ENCODE results near the gene CA6.
"Not testable (repeated sequence)": the region's sequence is repeated elsewhere in the genome, so short reads cannot be mapped to it uniquely, and the experiment has no call there.

Gene CA6

DNA sequence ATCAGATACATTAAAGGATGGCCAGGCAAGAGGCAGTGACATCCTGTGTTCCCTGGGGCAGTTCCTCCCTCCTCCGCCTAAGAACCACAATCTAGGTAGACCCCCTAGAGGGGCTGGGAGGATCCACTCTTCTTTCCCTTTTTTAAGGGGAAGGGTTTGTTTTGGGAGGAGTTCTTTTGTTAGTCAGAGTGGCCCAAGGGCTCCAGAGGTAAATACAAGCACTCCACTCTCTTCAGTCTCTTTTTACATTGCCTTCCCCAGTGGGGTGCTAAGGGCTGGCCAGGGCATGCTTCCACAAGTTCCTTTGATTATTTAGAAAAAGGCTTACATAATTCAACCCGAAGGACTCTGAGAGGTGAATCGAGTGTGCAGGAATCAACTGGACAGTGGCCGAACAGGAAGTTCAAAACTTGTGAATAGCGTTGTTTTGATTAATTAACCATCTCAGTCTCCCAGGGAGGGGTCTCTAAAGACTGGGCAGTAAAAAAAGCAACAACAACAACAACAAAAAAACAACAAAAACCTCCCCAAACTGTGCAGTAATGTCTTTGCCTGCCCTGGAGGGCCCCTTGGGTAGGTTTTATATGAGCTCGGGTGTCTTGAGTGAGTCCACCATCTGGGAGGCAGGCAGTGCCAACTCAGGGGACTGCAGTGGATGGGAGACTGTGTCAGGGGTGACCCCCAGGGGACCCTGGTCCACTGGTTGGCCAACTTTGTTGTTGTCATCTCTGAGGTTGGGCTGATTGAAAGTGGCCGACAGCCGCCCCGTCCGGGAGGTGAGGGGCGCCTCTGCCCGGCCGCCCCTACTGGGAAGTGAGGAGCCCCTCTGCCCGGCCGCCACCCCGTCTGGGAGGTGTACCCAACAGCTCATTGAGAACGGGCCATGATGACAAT lies 34.0 kb upstream of the CA6 start:
- Histone ChIP-seq H3K4me1 (ENCODE audit: insufficient read depth, low read length) (peaks cover 28% of the 10 kb centered on the region), H3K27me3 (ENCODE audit: insufficient read depth, low read length) (no peaks in the 10 kb centered on the region), H3K4me3 (ENCODE audit: low read length) (no peak overlapping the region), H2AFZ (ENCODE audit: low read depth, low read length) (no peak overlapping the region), H3K9me3 (ENCODE audit: low read length) (peaks cover 2% of the 10 kb centered on the region), H3K36me3 (ENCODE audit: insufficient read depth, low read length) (no peaks in the 10 kb centered on the region)

DNA sequence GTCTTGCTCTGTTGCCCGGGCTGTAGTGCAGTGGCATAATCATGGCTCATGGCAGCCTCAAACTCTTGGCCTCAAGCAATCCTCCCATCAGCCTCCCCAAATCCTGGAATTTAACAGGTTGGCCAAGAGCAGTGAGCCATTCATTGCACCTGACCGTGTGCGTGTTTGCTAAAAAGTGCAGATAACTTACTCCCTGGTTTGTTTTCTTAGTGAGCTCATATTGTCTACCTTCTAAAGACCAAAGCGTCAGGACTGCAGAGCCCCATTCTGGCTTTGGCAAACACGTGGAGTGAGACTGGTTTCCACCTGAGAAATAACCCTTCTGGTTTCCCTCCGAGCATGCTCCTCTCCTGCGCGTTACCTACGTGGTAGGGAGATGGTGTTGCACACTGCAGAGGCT lies 32.2 kb upstream of the CA6 start:
- H3K4me1 ChIP-seq (ENCODE audit: insufficient read depth, low read length) = peaks cover 26% of the 10 kb centered on the region
- H3K27me3 ChIP-seq (ENCODE audit: insufficient read depth, low read length) = no peaks in the 10 kb centered on the region
- H3K9me3 ChIP-seq (ENCODE audit: low read length) = peaks cover 2% of the 10 kb centered on the region
- no peaks in the 10 kb centered on the region for H3K36me3 ChIP-seq (ENCODE audit: insufficient read depth, low read length)
- H3K4me3 ChIP-seq (ENCODE audit: low read length) = no peak overlapping the region
- no peak overlapping the region for H2AFZ ChIP-seq (ENCODE audit: low read depth, low read length)

DNA sequence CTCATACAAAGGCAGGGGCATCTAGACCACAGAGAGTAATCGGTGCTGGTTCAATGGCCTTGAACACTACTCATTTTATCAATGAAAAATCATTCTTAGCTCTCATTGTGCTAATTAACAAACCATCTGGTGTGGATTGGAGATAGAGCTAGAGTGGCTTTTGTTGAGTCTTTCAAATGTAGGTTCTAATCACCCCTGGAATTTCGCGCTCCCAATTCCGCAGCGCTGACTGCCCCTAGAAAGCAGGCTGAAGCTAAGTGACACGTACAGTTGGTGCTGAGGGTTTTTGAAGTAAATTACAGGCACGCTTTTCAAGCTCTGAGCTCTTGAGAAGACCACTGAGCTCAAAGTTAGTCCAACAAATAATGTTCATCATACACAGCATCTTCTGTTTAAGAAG lies 31.2 kb upstream of the CA6 start:
- no peak overlapping the region for H2AFZ ChIP-seq (ENCODE audit: low read depth, low read length)
- H3K9me3 ChIP-seq (ENCODE audit: low read length) = peaks cover 2% of the 10 kb centered on the region
- peaks cover 21% of the 10 kb centered on the region for H3K4me1 ChIP-seq (ENCODE audit: insufficient read depth, low read length)
- H3K36me3 ChIP-seq (ENCODE audit: insufficient read depth, low read length) = no peaks in the 10 kb centered on the region
- no peak overlapping the region for H3K4me3 ChIP-seq (ENCODE audit: low read length)
- no peaks in the 10 kb centered on the region for H3K27me3 ChIP-seq (ENCODE audit: insufficient read depth, low read length)

DNA sequence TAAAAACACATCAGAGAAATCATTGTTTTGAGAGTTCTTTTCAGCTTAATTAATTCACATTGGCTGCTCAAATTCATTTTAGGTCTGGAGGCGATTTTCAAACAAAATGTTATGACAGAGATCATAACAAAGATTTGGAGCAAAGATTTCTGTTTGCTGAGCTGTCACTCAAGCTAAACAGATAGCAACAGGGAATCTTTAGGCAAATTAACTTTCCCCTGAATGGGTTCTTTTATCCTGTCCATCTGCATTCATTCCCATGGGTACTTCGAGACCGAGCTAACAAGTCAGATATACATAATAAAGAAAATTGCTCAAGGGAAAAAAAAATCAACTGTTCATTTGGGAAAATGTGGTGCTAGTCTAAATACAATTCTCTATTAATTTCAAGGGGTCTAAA lies 30.2 kb upstream of the CA6 start:
- H3K4me3 ChIP-seq (ENCODE audit: low read length) = no peak overlapping the region
- no peak overlapping the region for H2AFZ ChIP-seq (ENCODE audit: low read depth, low read length)
- peaks cover 21% of the 10 kb centered on the region for H3K4me1 ChIP-seq (ENCODE audit: insufficient read depth, low read length)
- no peaks in the 10 kb centered on the region for H3K27me3 ChIP-seq (ENCODE audit: insufficient read depth, low read length)
- no peaks in the 10 kb centered on the region for H3K36me3 ChIP-seq (ENCODE audit: insufficient read depth, low read length)
- peaks cover 2% of the 10 kb centered on the region for H3K9me3 ChIP-seq (ENCODE audit: low read length)

DNA sequence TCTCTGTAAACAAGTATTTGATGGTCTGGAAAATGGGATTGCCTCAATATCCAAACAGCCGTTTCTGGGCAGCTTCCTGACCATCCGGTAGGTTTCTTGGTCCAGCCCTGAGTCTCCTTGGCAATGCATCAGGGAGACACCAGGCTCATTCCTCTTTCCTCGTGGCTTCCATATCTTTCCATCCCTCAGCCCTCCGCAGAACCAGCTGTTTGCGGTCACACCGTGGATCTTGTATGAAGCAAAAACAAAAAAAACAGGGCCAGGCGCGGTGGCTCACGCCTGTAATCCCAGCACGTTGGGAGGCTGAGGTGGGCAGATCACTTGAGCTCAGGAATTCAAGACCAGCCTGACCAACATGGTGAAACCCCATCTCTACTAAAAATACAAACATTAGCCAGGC lies 28.1 kb upstream of the CA6 start:
- H2AFZ ChIP-seq (ENCODE audit: low read depth, low read length); H3K4me3 ChIP-seq (ENCODE audit: low read length); H3K9me3 ChIP-seq (ENCODE audit: low read length); H3K27me3 ChIP-seq (ENCODE audit: insufficient read depth, low read length); H3K36me3 ChIP-seq (ENCODE audit: insufficient read depth, low read length): not testable (repeated sequence)
- peaks cover 21% of the 10 kb centered on the region for H3K4me1 ChIP-seq (ENCODE audit: insufficient read depth, low read length)

DNA sequence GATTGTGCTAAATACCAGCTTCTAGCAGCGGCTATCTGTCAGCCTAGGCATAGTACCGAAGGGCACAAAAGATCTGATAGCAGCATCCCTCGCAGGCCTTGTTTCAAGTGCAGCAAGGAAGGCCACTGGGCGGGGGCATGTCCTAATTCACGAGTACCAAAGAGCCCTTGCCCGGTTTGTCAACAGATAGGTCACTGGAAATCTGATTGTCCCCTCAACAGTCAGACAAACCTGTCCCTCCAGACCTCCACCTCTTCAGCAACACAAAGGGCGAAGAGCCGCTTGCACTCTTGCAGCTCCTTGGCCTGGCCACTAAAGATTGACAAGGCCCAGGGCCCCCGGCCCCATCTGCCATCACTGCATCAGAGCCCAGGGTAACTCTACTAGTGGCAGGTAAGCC lies 22.7 kb upstream of the CA6 start:
- H3K4me1 ChIP-seq (ENCODE audit: insufficient read depth, low read length) = no peaks in the 10 kb centered on the region

DNA sequence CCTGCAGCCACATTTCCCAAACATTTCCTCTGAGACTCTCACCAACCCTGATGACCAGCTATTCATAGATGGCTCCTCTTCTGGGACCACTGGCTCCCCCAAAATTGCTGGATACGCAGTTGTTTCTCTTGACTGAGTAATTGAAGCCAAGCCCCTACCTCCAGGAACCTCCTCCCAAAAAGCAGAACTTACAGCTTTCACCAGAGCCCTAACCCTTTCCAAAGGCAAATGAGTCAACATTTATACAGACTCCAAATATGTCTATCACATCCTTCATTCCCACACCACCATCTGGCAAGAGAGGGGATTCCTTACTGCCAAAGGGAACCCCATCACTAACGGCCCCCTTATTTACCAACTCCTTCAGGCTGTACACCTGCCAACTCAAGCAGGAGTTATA lies 20.3 kb upstream of the CA6 start:
- Histone ChIP-seq H3K36me3 (ENCODE audit: insufficient read depth, low read length) (no peaks in the 10 kb centered on the region), H3K27me3 (ENCODE audit: insufficient read depth, low read length) (peaks cover 12% of the 10 kb centered on the region), H2AFZ (ENCODE audit: low read depth, low read length) (no peak overlapping the region), H3K4me1 (ENCODE audit: insufficient read depth, low read length) (no peaks in the 10 kb centered on the region), H3K4me3 (ENCODE audit: low read length) (no peak overlapping the region), H3K9me3 (ENCODE audit: low read length) (peaks cover 4% of the 10 kb centered on the region)

More for the DNA sequence above, 22.7 kb upstream of the CA6 start:
- H3K9me3 ChIP-seq (ENCODE audit: low read length) = peaks cover 4% of the 10 kb centered on the region
- no peaks in the 10 kb centered on the region for H3K36me3 ChIP-seq (ENCODE audit: insufficient read depth, low read length)
- H3K27me3 ChIP-seq (ENCODE audit: insufficient read depth, low read length) = peaks cover 12% of the 10 kb centered on the region
- no peak overlapping the region for H3K4me3 ChIP-seq (ENCODE audit: low read length)
- H2AFZ ChIP-seq (ENCODE audit: low read depth, low read length) = no peak overlapping the region

DNA sequence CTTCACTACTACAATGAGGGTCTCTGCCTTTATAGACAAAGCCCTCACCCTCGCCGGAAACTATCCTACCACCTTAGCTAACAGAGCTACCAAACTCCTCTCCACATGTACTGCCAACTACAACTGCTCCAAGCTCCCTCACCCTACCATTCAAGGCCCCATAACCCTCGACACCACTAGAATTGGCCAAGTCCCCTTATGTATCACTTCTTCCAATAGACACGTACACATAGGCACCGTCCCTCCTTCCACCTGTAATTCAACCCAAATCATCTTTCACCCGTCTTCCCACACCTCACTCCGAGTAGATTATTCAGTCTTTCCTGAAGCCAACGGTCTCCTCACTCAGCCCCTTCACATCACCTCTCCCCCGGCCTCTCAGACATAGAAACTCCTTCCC lies 19.7 kb upstream of the CA6 start:
- H3K4me1 ChIP-seq (ENCODE audit: insufficient read depth, low read length) = no peaks in the 10 kb centered on the region
- H2AFZ ChIP-seq (ENCODE audit: low read depth, low read length) = no peak overlapping the region
- H3K36me3 ChIP-seq (ENCODE audit: insufficient read depth, low read length) = no peaks in the 10 kb centered on the region
- H3K27me3 ChIP-seq (ENCODE audit: insufficient read depth, low read length) = peaks cover 12% of the 10 kb centered on the region
- H3K4me3 ChIP-seq (ENCODE audit: low read length) = no peak overlapping the region
- peaks cover 4% of the 10 kb centered on the region for H3K9me3 ChIP-seq (ENCODE audit: low read length)

DNA sequence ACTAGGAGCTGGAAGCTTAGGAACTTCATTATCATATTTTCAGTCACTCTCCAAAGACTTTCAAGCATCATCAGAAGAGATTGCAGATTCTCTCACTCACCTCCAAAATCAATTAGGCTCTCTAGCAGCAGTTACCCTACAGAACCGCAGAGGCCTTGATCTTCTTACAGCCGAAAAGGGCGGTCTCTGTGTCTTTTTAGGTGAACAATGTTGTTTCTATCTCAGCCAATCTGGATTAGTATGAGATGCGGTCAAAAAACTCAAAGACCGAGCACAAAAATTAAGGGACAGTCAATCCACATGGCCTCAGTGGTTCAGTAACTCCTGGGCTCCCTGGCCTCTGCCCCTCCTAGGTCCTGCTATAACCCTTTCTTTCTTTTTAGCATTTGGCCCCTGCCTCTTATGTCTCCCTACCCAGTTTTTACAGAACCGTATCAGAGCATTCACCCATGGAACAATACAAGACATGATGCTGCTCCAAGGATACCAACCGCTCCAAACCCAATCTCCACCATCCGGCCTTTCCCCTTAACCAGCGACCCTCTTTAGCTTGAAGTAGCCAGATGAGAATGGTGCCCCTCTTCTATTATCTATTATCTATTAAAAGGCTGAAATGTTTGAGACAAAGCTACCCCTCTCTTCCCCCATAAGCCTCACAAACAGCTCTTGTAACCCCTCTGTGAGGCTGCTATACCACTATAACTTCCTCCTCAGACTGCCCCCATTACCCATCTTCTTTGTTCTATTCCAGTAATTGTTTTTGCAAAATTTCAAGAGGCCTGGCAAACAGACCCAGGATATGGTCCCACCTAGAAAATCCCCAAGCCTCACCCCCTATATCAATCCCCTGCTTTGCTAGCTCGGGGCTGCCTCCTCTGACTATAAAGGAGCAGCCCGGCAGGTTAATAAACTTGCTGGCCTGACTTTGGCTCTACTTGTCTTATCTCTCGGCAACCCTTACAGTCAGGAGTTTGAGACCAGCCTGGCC lies 18.7 kb upstream of the CA6 start:
- Histone ChIP-seq H3K9me3 (ENCODE audit: low read length) (peaks cover 2% of the 10 kb centered on the region), H3K27me3 (ENCODE audit: insufficient read depth, low read length) (peaks cover 7% of the 10 kb centered on the region), H3K4me1 (ENCODE audit: insufficient read depth, low read length) (no peaks in the 10 kb centered on the region), H3K36me3 (ENCODE audit: insufficient read depth, low read length) (no peaks in the 10 kb centered on the region), H3K4me3 (ENCODE audit: low read length) (no peak overlapping the region), H2AFZ (ENCODE audit: low read depth, low read length) (no peak overlapping the region)

DNA sequence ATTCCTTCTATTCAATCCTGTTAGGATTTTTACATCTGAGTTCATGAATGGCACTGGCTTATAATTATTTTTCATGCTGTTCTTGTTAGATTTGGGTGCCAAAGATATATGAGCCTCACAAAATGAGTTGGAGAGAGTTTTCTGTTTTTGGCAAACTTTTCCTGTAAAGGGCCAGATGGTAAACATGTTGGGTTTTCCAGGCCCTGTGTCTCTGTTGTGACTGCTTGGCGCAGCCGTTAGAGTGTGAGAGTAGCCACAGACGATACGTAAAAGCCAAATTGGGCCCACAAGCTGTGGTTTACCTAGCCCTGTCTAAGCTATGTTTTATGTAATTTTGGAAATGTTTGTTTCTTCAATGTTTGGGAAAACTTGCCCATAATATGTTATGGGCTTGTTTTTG lies 15.6 kb upstream of the CA6 start:
- Histone ChIP-seq H3K4me3 (ENCODE audit: low read length) (no peak overlapping the region), H3K36me3 (ENCODE audit: insufficient read depth, low read length) (no peaks in the 10 kb centered on the region), H2AFZ (ENCODE audit: low read depth, low read length) (no peak overlapping the region), H3K27me3 (ENCODE audit: insufficient read depth, low read length) (peaks cover under 1% of the 10 kb centered on the region), H3K4me1 (ENCODE audit: insufficient read depth, low read length) (no peaks in the 10 kb centered on the region), H3K9me3 (ENCODE audit: low read length) (no peaks in the 10 kb centered on the region)

DNA sequence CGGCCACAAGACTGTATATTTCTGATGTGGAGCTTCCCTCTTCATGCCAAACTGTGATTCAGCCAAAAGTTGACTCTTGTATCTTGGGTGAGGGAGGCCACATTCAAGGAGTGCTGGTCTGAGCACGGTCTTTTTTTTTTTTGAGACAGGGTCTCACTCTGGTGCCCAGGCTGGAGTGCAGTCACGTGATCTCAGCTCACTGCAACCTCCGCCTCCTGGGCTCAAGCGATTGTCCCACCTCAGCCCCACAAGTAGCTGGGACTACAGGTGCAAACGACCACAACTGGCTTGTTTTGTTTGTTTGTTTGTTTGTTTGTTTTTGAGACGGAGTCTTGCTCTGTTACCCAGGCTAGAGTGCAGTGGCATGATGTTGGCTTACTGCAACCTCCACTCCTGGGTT lies 8.6 kb upstream of the CA6 start:
- not testable (repeated sequence) for H3K4me1 ChIP-seq (ENCODE audit: insufficient read depth, low read length); H3K27me3 ChIP-seq (ENCODE audit: insufficient read depth, low read length); H3K36me3 ChIP-seq (ENCODE audit: insufficient read depth, low read length); H3K9me3 ChIP-seq (ENCODE audit: low read length); H2AFZ ChIP-seq (ENCODE audit: low read depth, low read length); H3K4me3 ChIP-seq (ENCODE audit: low read length)

DNA sequence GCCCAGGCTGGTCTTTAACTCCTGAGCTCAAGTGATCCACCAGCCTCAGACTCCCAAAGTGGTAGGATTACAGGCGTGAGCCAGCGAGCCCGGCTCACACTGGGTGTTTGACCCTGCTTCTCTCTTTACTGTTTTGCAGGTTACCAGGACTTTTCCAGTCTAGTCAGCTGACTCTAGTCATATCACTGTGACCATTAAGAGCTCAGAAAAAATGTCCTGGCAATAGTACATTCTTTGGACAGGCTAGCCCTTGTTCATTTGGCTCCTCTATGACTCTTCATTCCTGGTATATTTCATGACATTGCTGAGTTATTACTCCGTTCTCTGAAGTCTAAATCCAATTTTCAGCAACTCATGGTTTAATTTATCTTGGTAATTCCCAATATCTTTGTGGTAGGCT lies 8.0 kb upstream of the CA6 start:
- Histone ChIP-seq H3K9me3 (ENCODE audit: low read length) (peaks cover 4% of the 10 kb centered on the region), H3K4me3 (ENCODE audit: low read length) (no peak overlapping the region), H3K4me1 (ENCODE audit: insufficient read depth, low read length) (peaks cover 8% of the 10 kb centered on the region), H2AFZ (ENCODE audit: low read depth, low read length) (no peak overlapping the region), H3K27me3 (ENCODE audit: insufficient read depth, low read length) (no peaks in the 10 kb centered on the region), H3K36me3 (ENCODE audit: insufficient read depth, low read length) (no peaks in the 10 kb centered on the region)
